HG02840 (cell line): Measurements from ENCODE around the gene ELMOD2.
"Not testable (repeated sequence)": the region's sequence is repeated elsewhere in the genome, so short reads cannot be mapped to it uniquely, and the experiment has no call there.

Source experiments
- ATAC-seq: cut with Tn5 transposase; IDR thresholded peaks from one replicate; pipeline ENCODE4 v1.9.1; 2021; ENCODE audit warnings: mild to moderate bottlenecking, moderate library complexity, moderate number of reproducible peaks; ENCODE audit not compliant: unreplicated experiment, low FRiP score

The ELMOD2 gene, protein sequence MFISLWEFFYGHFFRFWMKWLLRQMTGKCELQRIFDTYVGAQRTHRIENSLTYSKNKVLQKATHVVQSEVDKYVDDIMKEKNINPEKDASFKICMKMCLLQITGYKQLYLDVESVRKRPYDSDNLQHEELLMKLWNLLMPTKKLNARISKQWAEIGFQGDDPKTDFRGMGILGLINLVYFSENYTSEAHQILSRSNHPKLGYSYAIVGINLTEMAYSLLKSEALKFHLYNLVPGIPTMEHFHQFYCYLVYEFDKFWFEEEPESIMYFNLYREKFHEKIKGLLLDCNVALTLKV

GRCh38 chr4:140523857-140524742 is at the start of gene ELMOD2:
Gene ELMOD2, plus strand, starts transcription at chr4:140524168. Its CDS starts 1,261 bp downstream, at chr4:140525429.
- peak; percentile 100 for ATAC-seq

GRCh38 chr4:140483445-140483844 is 40.5 kb upstream of the ELMOD2 start:
- ATAC-seq = no peak

DNA sequence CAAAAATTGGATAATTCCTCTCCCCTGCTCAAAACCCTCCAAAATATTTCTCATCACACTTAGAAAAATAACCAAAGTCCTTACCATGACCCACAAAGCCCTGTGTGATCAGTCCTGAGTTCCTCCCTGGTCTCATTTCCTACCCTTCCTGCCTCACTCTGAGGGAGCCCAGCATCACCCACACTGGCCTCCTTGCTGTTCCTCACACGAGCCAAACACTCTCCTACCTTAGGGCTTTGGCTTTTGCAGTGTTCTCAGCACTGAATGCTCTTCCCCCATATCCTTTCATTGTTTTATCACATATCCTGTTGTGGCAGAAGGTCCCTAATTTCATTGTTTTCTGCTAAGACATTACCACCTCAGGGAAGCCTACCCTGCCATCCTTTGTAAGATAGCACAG is 38.0 kb upstream of the ELMOD2 start:
- no peak for ATAC-seq

DNA sequence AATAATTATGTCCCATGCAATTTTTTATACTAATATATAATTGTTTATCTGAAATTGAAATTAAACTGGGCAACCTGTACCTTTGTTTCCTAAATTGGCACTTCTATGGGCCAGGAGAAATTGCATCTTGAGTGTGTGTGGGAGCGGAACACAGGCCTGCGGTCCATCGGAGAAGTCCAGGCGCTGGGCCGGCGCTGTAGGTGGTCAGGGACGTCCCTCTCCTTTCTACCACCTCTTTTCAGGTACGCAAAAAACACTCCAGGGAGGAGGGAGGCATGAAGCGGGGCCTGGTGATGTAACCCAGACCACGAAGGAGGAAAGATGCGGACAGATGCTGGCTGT is 26.6 kb upstream of the ELMOD2 start:
- no peak for ATAC-seq

DNA sequence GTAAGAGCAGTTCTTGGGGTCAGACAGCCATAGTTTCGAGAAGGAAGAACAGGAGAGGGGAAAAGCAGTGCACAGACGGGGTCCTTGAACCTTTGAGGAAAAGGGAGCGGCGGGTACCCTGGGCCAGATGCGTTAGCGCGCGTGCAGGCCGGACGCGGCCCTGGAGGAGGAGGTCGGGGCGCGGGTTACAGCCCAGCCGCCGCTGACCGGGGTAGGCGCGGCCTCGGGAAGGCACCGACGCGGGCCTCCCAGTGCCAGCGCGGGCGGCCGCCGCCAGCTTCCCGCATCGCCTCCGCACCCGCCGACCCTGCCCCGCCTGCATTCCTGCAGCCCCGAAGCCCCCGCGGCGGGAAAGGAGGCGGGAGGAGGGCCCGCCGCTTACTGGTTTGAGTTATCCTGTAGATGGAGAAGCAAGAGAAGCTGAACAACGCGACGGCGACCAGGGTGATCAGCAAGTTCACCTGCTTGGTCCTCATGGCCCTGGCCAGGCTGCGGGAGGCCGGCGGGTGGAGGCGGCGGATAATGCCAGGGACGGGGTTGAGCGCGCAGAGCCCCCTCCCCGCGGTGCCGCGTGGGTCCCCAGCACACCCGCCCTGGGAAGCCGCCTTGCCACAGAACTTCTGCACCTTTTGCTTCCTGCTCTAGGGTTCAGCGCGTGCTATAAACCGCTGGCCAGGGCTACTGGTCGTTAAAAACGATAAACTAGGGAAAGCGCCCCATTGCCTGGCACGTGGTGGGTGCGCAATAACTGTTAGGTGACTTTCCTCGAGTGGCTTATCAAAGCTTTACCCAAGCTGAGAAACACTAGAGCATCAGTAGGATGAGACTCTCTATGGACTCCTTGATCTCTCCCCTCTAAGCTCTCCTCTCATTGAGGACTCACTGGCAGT is 26.0 kb upstream of the ELMOD2 start, which contains the start of gene MGAT4D:
Gene MGAT4D, minus strand, starts transcription at position 547 of the 890 bp plus-strand sequence. Its CDS starts 71 bp downstream, at position 476.
- no peak for ATAC-seq

DNA sequence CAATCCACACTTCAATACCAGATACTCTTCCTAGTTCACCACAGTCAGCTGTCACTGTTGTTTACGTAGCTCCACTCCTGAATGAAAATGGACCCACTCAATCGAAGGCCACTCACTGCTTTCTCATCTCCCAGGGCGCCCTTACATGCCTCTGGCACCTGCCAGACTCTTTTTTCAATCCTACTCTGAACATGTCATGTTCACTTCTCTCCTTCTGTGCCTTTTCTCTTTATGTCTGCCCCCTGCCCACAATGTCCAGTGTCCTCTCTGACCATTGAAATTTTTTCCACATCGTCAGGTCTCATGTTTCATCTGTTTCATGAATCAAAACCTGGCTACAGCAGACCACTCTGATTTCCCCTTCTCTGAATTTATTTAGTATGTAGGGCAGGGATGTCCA is 24.6 kb upstream of the ELMOD2 start:
- ATAC-seq = no peak

DNA sequence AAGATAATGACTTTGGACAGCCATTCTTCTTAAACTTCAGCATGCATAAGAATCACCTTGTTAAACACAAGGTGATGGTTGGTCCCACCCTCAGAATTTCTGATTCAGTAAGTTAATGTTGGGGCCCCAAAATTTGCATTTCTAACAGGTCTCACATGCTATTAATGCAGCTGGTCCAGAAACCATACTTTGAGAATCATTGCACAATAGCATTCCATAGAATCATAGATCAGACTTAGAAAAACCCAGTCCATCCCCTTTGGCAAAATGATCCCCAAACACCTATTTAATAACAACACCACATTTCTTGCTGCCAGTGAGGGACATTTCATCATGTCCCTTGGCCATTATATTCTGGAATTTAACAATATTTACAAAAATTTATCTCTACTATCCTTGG is 19.7 kb upstream of the ELMOD2 start:
- no peak for ATAC-seq

GRCh38 chr4:140513765-140514164 is 10.2 kb upstream of the ELMOD2 start:
- ATAC-seq = not testable (repeated sequence)

DNA sequence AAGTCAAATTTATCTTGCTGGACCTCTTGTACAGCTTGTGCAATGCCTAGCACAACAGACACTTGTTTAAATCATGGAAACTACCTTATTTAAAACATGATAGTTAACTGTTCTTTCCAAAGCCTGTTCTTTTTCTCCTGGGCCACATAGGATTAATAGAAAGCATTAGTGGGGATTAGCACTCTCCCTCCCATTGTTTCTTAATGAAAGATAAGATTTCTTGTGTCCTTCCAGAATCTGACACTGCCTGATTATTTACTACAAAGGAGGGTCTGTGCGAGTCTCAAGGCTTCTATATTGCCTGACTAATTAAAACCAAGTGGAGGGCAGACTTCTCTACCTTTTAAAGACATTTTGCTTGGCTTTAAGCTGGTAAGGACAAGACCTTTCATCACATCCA is 8.5 kb upstream of the ELMOD2 start:
- no peak for ATAC-seq

DNA sequence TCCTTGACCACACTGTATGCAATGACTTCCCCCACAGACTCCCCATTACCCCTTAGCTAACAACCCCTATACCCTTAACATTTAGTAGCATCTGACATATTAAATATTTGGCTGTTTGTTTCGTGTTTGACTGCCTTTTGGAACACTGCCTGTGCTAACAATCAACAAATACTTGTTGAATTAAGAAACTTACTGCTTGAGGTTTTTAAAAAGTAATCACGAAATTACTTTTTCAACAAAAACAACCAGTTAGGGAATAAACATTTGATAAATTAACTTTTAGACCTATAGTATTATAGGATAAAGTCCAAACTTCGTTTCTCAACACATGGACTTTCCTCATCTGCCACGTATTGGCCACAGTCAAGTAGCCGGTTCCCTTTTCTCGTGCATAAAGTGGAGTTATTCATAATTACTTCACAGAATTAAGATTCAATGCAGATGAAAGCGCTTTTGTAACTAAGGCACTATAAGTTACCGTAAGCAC is 555 bp upstream of the ELMOD2 start:
- peak; percentile 10 for ATAC-seq

DNA sequence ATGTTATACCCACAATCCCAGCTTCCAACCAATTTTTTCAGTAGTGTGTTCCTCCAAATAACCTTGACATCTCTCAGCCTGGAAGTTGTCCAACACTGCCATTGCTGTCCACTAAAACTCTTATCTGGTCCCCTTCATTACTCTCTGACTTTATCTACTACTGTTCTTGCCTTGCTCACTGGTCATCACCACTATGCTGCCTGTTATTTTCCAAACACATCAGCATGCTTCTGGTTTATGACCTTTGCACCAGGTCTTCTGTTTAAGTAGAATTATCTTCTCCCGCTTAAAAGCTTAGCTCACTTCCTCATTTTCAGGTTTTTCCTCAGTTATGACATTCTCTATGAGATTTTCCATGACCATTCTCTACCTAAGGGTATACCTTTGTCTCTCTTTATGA is 5.5 kb downstream of the ELMOD2 start:
- ATAC-seq = no peak

- ATAC-seq = no peak
Observed at GRCh38 chr4:140533951-140534480, 10.0 kb downstream of the ELMOD2 start.

GRCh38 chr4:140556372-140557085 is 32.6 kb downstream of the ELMOD2 start:
- ATAC-seq = peak; percentile 100

DNA sequence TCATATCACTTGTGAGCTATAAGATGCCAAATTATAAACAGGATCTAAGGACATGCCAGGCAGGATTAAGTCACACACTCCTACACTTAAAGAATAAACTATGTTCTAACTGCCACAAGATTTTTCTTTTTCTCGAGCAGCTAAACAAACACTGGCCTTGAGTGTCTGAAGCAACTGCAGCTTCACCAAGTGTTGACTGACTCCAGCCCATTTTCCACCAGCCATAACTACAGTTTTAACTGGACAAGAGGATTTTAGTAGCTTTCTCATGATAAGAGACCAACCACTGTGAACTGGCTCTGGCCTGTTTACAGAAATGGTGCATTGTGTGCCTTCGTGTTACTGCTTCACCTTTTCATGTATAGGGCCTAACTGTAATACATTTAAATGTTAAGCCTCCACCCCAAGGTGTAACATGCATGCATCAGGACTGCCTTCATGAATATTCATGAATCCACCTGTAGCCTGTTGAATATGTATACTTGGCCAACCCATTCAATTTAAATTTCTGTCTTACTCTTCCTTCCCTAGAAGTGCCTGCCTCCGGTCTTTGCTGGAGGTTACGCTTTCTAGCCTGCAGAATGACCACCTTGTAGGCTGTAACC is 34.0 kb downstream of the ELMOD2 start:
- no peak for ATAC-seq

- ATAC-seq = no peak
Observed at GRCh38 chr4:140559696-140560095, 35.7 kb downstream of the ELMOD2 start.

GRCh38 chr4:140568507-140569306 is 44.7 kb downstream of the ELMOD2 start, which contains the start of gene UCP1:
Gene UCP1, minus strand, starts transcription at chr4:140568961. Its CDS starts 232 bp downstream, at chr4:140568729.
- no peak for ATAC-seq

- no peak for ATAC-seq
Observed at GRCh38 chr4:140569307-140569638, 45.3 kb downstream of the ELMOD2 start.

DNA sequence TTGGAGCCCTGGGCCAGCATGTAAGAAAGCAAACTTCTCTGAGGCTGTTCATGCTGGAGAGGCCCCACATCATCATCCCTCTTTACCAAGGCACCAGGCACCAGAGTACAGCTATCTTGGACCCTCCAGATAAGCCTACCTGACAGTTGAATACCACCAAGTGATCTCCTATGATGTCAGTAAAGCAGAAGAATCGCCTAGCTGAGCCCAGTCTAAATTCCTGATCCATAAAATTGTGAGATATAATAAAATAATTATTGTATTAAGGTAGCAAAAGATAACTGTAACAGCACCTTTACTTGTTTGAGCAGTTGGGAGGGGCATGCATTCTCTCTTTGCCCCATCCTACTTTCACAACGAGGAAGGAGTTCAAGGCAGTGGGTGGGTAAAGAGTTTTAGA is 47.7 kb downstream of the ELMOD2 start:
- ATAC-seq = no peak
